Mucosa of rectum (tissue), 2 donors: ENCODE data around the gene TCAIM.

ENCODE experiments used
- H3K27ac ChIP-seq, 2 donors: one replicate each; pipeline ENCODE4 v1.7.0; 2013; ENCODE audit warnings: inconsistent platforms in 2 of 2, low read depth in 2 of 2, low read length in 2 of 2
- H3K27me3 ChIP-seq, 2 donors: one replicate each; pipeline ENCODE4 v1.7.0; 2013; ENCODE audit warnings: low read length in 2 of 2; ENCODE audit not compliant: control insufficient read depth in 2 of 2, insufficient read depth in 2 of 2
- H3K36me3 ChIP-seq, 2 donors: one replicate each; pipeline ENCODE4 v1.7.0; 2013; ENCODE audit warnings: low read length in 2 of 2; ENCODE audit not compliant: control insufficient read depth in 2 of 2, insufficient read depth in 2 of 2
- H3K4me1 ChIP-seq, 2 donors: one replicate each; pipeline ENCODE4 v1.7.0; 2013; ENCODE audit warnings: low read length in 2 of 2, mild to moderate bottlenecking in 1 of 2; ENCODE audit not compliant: control insufficient read depth in 2 of 2, insufficient read depth in 2 of 2
- H3K4me3 ChIP-seq, 2 donors: one replicate each; pipeline ENCODE4 v1.7.0; 2013; ENCODE audit warnings: low read length in 2 of 2
- H3K9ac ChIP-seq, 2 donors: one replicate each; pipeline ENCODE4 v1.7.0; 2013; ENCODE audit warnings: low read length in 2 of 2, low read depth in 1 of 2, mild to moderate bottlenecking in 1 of 2
- H3K9me3 ChIP-seq, 2 donors: one replicate each; pipeline ENCODE4 v1.7.0; 2013; ENCODE audit warnings: low read length in 2 of 2; ENCODE audit not compliant: control insufficient read depth in 2 of 2
- donor health status: healthy.
- donor health status: Normal muscosa, but diverticular disease.

Gene TCAIM

GRCh38 chr3:44442596-44443309, 104.2 kb downstream of the TCAIM start:
- H3K9ac ChIP-seq, result no peak overlapping the region
- H3K4me3 ChIP-seq, result no peak overlapping the region
- H3K9me3 ChIP-seq, result no peaks in the 10 kb centered on the region
- no peak overlapping the region for H3K27ac ChIP-seq
- peaks cover 9 to 16% of the 10 kb centered on the region in 2 donors for H3K4me1 ChIP-seq
- H3K36me3 ChIP-seq, result peaks cover 16 to 26% of the 10 kb centered on the region in 2 donors
- H3K27me3 ChIP-seq, result no peaks in the 10 kb centered on the region

- Histone ChIP-seq H3K27me3 (no peaks in the 10 kb centered on the region), H3K27ac (no peak overlapping the region), H3K9ac (no peak overlapping the region), H3K36me3 (peaks cover 33 to 43% of the 10 kb centered on the region in 2 donors), H3K4me3 (no peak overlapping the region), H3K4me1 (peaks cover 6 to 12% of the 10 kb centered on the region in 2 donors), H3K9me3 (peaks cover 0 to 2% of the 10 kb centered on the region in 2 donors)
Observed at GRCh38 chr3:44444437-44444836, 105.9 kb downstream of the TCAIM start.

GRCh38 chr3:44444896-44445691, 106.5 kb downstream of the TCAIM start:
- Histone ChIP-seq H3K36me3 (peaks cover 39 to 50% of the 10 kb centered on the region in 2 donors), H3K9me3 (peaks cover 0 to 2% of the 10 kb centered on the region in 2 donors), H3K4me1 (peaks cover 4 to 6% of the 10 kb centered on the region in 2 donors), H3K4me3 (no peak overlapping the region), H3K27ac (no peak overlapping the region), H3K27me3 (no peaks in the 10 kb centered on the region), H3K9ac (no peak overlapping the region)

- H3K36me3 ChIP-seq, result peaks cover 46 to 57% of the 10 kb centered on the region in 2 donors
- H3K27ac ChIP-seq, result no peak overlapping the region
- peaks cover 0 to under 1% of the 10 kb centered on the region in 2 donors for H3K4me1 ChIP-seq
- peaks cover 0 to 2% of the 10 kb centered on the region in 2 donors for H3K9me3 ChIP-seq
- no peak overlapping the region for H3K4me3 ChIP-seq
- H3K27me3 ChIP-seq, result no peaks in the 10 kb centered on the region
- no peak overlapping the region for H3K9ac ChIP-seq
Observed at GRCh38 chr3:44445786-44446185, 107.2 kb downstream of the TCAIM start.

GRCh38 chr3:44446929-44447328, 108.4 kb downstream of the TCAIM start:
- H3K27ac ChIP-seq, result no peak overlapping the region
- peaks cover 0 to 2% of the 10 kb centered on the region in 2 donors for H3K9me3 ChIP-seq
- peaks cover 48 to 63% of the 10 kb centered on the region in 2 donors for H3K36me3 ChIP-seq
- no peaks in the 10 kb centered on the region for H3K27me3 ChIP-seq
- no peak overlapping the region for H3K4me3 ChIP-seq
- H3K4me1 ChIP-seq, result no peaks in the 10 kb centered on the region
- no peak overlapping the region for H3K9ac ChIP-seq

- Histone ChIP-seq H3K9ac (no peak overlapping the region), H3K4me3 (no peak overlapping the region), H3K9me3 (peaks cover 0 to 2% of the 10 kb centered on the region in 2 donors), H3K36me3 (peaks cover 67 to 73% of the 10 kb centered on the region in 2 donors), H3K27me3 (no peaks in the 10 kb centered on the region), H3K4me1 (no peaks in the 10 kb centered on the region), H3K27ac (no peak overlapping the region)
Observed at GRCh38 chr3:44451441-44451840, 112.9 kb downstream of the TCAIM start.

GRCh38 chr3:44454258-44454657, 115.7 kb downstream of the TCAIM start:
- H3K27me3 ChIP-seq, result no peaks in the 10 kb centered on the region
- H3K9me3 ChIP-seq, result no peaks in the 10 kb centered on the region
- H3K27ac ChIP-seq, result no peak overlapping the region
- peaks cover 46 to 56% of the 10 kb centered on the region in 2 donors for H3K36me3 ChIP-seq
- H3K9ac ChIP-seq, result no peak overlapping the region
- no peaks in the 10 kb centered on the region for H3K4me1 ChIP-seq
- H3K4me3 ChIP-seq, result no peak overlapping the region

GRCh38 chr3:44455318-44455717, 116.8 kb downstream of the TCAIM start:
- H3K4me1 ChIP-seq, result no peaks in the 10 kb centered on the region
- H3K4me3 ChIP-seq, result no peak overlapping the region
- no peak overlapping the region for H3K9ac ChIP-seq
- no peaks in the 10 kb centered on the region for H3K9me3 ChIP-seq
- H3K36me3 ChIP-seq, result peaks cover 37 to 46% of the 10 kb centered on the region in 2 donors
- H3K27me3 ChIP-seq, result no peaks in the 10 kb centered on the region
- H3K27ac ChIP-seq, result no peak overlapping the region
